ENCODE data around the gene PPP2R3A. TPM values are rescaled to one million over a fixed set of nuclear protein-coding genes. Genes with fewer than 3 reads are reported as not detected.
"Not testable (repeated sequence)": the region's sequence is repeated elsewhere in the genome, so short reads cannot be mapped to it uniquely, and the experiment has no call there.

The PPP2R3A gene
- total RNA-seq, 1 donor from 2014 or later: 25.9 TPM

GRCh38 chr3:136070334-136070733 is 104.8 kb downstream of the PPP2R3A start:
- no peak for TF ChIP-seq CTCF (conservative IDR thresholded peaks at IDR 0.05; ENCODE audit: low read depth, low read length)
- no peak for DNase-seq (ENCODE audit: low read depth)
- no peak overlapping the region for H3K4me3 ChIP-seq (ENCODE audit: low read depth, low read length)

GRCh38 chr3:136070953-136071949 is 105.7 kb downstream of the PPP2R3A start:
- no peak for DNase-seq (ENCODE audit: low read depth)
- no peak for TF ChIP-seq CTCF (conservative IDR thresholded peaks at IDR 0.05; ENCODE audit: low read depth, low read length)

GRCh38 chr3:136074546-136075170 is 109.1 kb downstream of the PPP2R3A start:
- TF ChIP-seq CTCF (conservative IDR thresholded peaks at IDR 0.05; ENCODE audit: low read depth, low read length): no peak
- no peak for DNase-seq (ENCODE audit: low read depth)
- no peak overlapping the region for H3K4me3 ChIP-seq (ENCODE audit: low read depth, low read length)

More at GRCh38 chr3:136070953-136071949, 105.7 kb downstream of the PPP2R3A start:
- H3K4me3 ChIP-seq (ENCODE audit: low read depth, low read length): no peak overlapping the region

- DNase-seq (ENCODE audit: low read depth): no peak
- H3K4me3 ChIP-seq (ENCODE audit: low read depth, low read length): no peak overlapping the region
- peak; percentile 98 for TF ChIP-seq CTCF (conservative IDR thresholded peaks at IDR 0.05; ENCODE audit: low read depth, low read length)
Measured at GRCh38 chr3:136075218-136075808, 109.8 kb downstream of the PPP2R3A start.

- TF ChIP-seq CTCF (conservative IDR thresholded peaks at IDR 0.05; ENCODE audit: low read depth, low read length): no peak
- DNase-seq (ENCODE audit: low read depth): no peak
- H3K4me3 ChIP-seq (ENCODE audit: low read depth, low read length): no peak overlapping the region
Measured at GRCh38 chr3:136075811-136076210, 110.3 kb downstream of the PPP2R3A start.

GRCh38 chr3:136078421-136079364 is 113.2 kb downstream of the PPP2R3A start:
- DNase-seq (ENCODE audit: low read depth): no peak
- TF ChIP-seq CTCF (conservative IDR thresholded peaks at IDR 0.05; ENCODE audit: low read depth, low read length): peak; percentile 53
- no peak overlapping the region for H3K4me3 ChIP-seq (ENCODE audit: low read depth, low read length)

GRCh38 chr3:136083641-136084382 is 118.3 kb downstream of the PPP2R3A start:
- DNase-seq (ENCODE audit: low read depth): not testable (repeated sequence)

GRCh38 chr3:136085067-136085466 is 119.5 kb downstream of the PPP2R3A start:
- H3K4me3 ChIP-seq (ENCODE audit: low read depth, low read length): not testable (repeated sequence)

More at GRCh38 chr3:136083641-136084382, 118.3 kb downstream of the PPP2R3A start:
- H3K4me3 ChIP-seq (ENCODE audit: low read depth, low read length): not testable (repeated sequence)

More at GRCh38 chr3:136085067-136085466, 119.5 kb downstream of the PPP2R3A start:
- not testable (repeated sequence) for DNase-seq (ENCODE audit: low read depth)
